Liver (tissue), 9 donors: ENCODE results near the gene STT3B. TPM values are rescaled to one million over a fixed set of nuclear protein-coding genes. Genes with fewer than 3 reads are reported as not detected.

Experiments
- DNase-seq: peaks from one replicate; pipeline ENCODE4 v3.0.0-alpha.2; 2017; ENCODE audit warnings: low spot score
- H3K27ac ChIP-seq, 2 donors: one replicate each; pipeline ENCODE4 v1.7.0; 2013; ENCODE audit warnings: inconsistent platforms in 2 of 2, low read length in 2 of 2, control low read depth in 1 of 2, low read depth in 1 of 2, mild to moderate bottlenecking in 1 of 2
- H3K27me3 ChIP-seq, 4 donors: one replicate each; pipeline versions ENCODE4 v1.6.1 to v1.7.0; 2013; ENCODE audit warnings: low read length in 3 of 4, inconsistent platforms in 1 of 4, mild to moderate bottlenecking in 1 of 4, moderate library complexity in 1 of 4; ENCODE audit not compliant: control insufficient read depth in 4 of 4, insufficient read depth in 4 of 4
- H3K36me3 ChIP-seq, 4 donors: one replicate each; pipeline versions ENCODE4 v1.6.1 to v1.7.0; 2013; ENCODE audit warnings: low read length in 3 of 4, mild to moderate bottlenecking in 3 of 4, low read depth in 1 of 4, moderate library complexity in 1 of 4; ENCODE audit not compliant: control insufficient read depth in 4 of 4, insufficient read depth in 3 of 4
- H3K4me1 ChIP-seq, 4 donors: one replicate each; pipeline versions ENCODE4 v1.6.1 to v1.7.0; 2013; ENCODE audit warnings: low read length in 3 of 4, mild to moderate bottlenecking in 3 of 4, moderate library complexity in 1 of 4; ENCODE audit not compliant: control insufficient read depth in 4 of 4, insufficient read depth in 4 of 4
- H3K4me3 ChIP-seq, 3 donors: one replicate each; pipeline versions ENCODE4 v1.6.1 to v1.7.0; 2013; ENCODE audit warnings: low read length in 3 of 3, control low read depth in 1 of 3, low read depth in 1 of 3, mild to moderate bottlenecking in 1 of 3
- H3K9ac ChIP-seq, 2 donors: one replicate each; pipeline ENCODE4 v1.7.0; 2013; ENCODE audit warnings: low read length in 2 of 2, mild to moderate bottlenecking in 2 of 2, moderate library complexity in 2 of 2, control low read depth in 1 of 2, low read depth in 1 of 2
- H3K9me3 ChIP-seq, 4 donors: one replicate each; pipeline versions ENCODE4 v1.6.1 to v1.7.0; 2013; ENCODE audit warnings: low read length in 3 of 4; ENCODE audit not compliant: control insufficient read depth in 4 of 4
- EGR1 ChIP-seq, 2 donors: IDR thresholded peaks; 2 replicates each; pipeline ENCODE4 v1.6.1; 2016 to 2018; ENCODE audit warnings: antibody characterized with exemption in 2 of 2, low read depth in 2 of 2
- FOXA1 ChIP-seq: IDR thresholded peaks from 2 replicates; pipeline ENCODE4 v1.6.1; 2016; ENCODE audit warnings: antibody characterized with exemption
- FOXA2 ChIP-seq: IDR thresholded peaks from 2 replicates; pipeline ENCODE4 v1.6.1; 2016; ENCODE audit warnings: antibody characterized with exemption
- GABPA ChIP-seq, 2 donors: IDR thresholded peaks in 1 of 2; conservative IDR thresholded peaks in 1 of 2; 2 replicates each; pipeline ENCODE4 v1.6.1; 2016; ENCODE audit warnings: antibody characterized with exemption in 2 of 2, mild to moderate bottlenecking in 1 of 2, moderate library complexity in 1 of 2
- HNF4A ChIP-seq, 2 donors: conservative IDR thresholded peaks; 2 replicates each; pipeline ENCODE4 v1.6.1; 2016; ENCODE audit warnings: antibody characterized with exemption in 2 of 2, mild to moderate bottlenecking in 2 of 2
- HNF4G ChIP-seq: IDR thresholded peaks from 2 replicates; pipeline ENCODE4 v1.6.1; 2016; ENCODE audit warnings: antibody characterized with exemption
- JUND ChIP-seq, 2 donors: IDR thresholded peaks; 2 replicates each; pipeline ENCODE4 v1.6.1; 2016; ENCODE audit warnings: antibody characterized with exemption in 2 of 2
- NR2F2 ChIP-seq: IDR thresholded peaks from 2 replicates; pipeline ENCODE4 v1.6.1; 2016; ENCODE audit warnings: antibody characterized with exemption
- RAD21 ChIP-seq, 2 donors: IDR thresholded peaks; 2 replicates each; pipeline ENCODE4 v1.6.1; 2016; ENCODE audit warnings: antibody characterized with exemption in 2 of 2, mild to moderate bottlenecking in 2 of 2
- RXRA ChIP-seq, 2 donors: IDR thresholded peaks; 2 replicates each; pipeline ENCODE4 v1.6.1; 2017 to 2018; ENCODE audit warnings: antibody characterized with exemption in 2 of 2, mild to moderate bottlenecking in 1 of 2
- SP1 ChIP-seq: IDR thresholded peaks from 2 replicates; pipeline ENCODE4 v1.6.1; 2018; ENCODE audit warnings: antibody characterized with exemption, mild to moderate bottlenecking
- TAF1 ChIP-seq: conservative IDR thresholded peaks from 2 replicates; pipeline ENCODE4 v1.6.1; 2016; ENCODE audit warnings: antibody characterized with exemption, mild to moderate bottlenecking
- YY1 ChIP-seq: IDR thresholded peaks from 2 replicates; pipeline ENCODE4 v1.6.1; 2016; ENCODE audit warnings: antibody characterized with exemption, mild to moderate bottlenecking
- polyA plus RNA-seq, 2 donors: library from polyadenylated mRNA; stranded (reverse) in 1 of 2; unstranded in 1 of 2; fragments of 200-250 nt in 1 of 2; fragments of >200 nt in 1 of 2; fragmentation: Nextera tagmentation in 1 of 2; extraction: Ambion mirVana in 1 of 2; gene quantifications; one replicate each; pipeline versions ENCODE4 v1.2.1 to v1.2.3, GENCODE V29; 2013 to 2015
- total RNA-seq, 2 donors: library from RNA; depleted of rRNA; stranded (reverse); fragments of >200 nt; gene quantifications; one replicate each; pipeline ENCODE4 v1.2.3, GENCODE V29; 2014
- TF ChIP-seq, protein P1 (sequence below): IDR thresholded peaks from 2 replicates; pipeline ENCODE4 v1.6.1; 2016; ENCODE audit warnings: antibody characterized with exemption
- TF ChIP-seq, protein P2 (sequence below): IDR thresholded peaks from 2 replicates; pipeline ENCODE4 v1.6.1; 2016; ENCODE audit warnings: antibody characterized with exemption, mild to moderate bottlenecking
- TF ChIP-seq, protein P3 (sequence below): IDR thresholded peaks from 2 replicates; pipeline ENCODE4 v1.6.1; 2016; ENCODE audit warnings: antibody characterized with exemption
- TF ChIP-seq, protein P4 (sequence below): IDR thresholded peaks from 2 replicates; pipeline ENCODE4 v1.6.1; 2016; ENCODE audit warnings: antibody characterized with exemption
- TF ChIP-seq, protein P5 (sequence below): fragments of 150-350 bp; IDR thresholded peaks from 2 replicates; pipeline ENCODE4 v1.5.1; 2017; ENCODE audit warnings: improper control_type of control experiment, low read depth, low read length; ENCODE audit not compliant: missing input control
- donor health status: healthy.
- donor health status: healthy.
- donor health status: healthy.
- donor health status: healthy.
- donor health status: healthy.

The STT3B gene
- total and polyA plus RNA-seq, 4 donors, result 23.9 to 128 (median 85.5) TPM

DNA sequence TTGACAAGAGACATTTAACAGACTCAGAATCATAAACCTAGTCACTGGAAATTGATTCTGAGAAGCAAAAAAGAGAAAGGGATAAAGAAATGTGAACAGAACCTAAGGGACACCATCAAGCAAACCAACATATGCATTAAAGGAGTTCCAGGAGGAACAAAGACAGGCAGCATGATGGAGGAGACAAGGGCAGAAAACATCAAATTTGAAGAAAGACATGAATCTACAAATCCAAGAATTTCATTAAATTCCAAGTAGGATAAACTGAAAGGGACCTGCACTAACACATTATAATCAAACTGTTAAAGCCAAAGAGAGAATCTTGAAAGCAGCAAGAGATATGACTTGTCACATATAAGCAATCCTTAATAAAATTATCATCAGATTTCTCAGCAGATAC lies 122.3 kb downstream of the STT3B start:
- H3K4me1 ChIP-seq, result no peaks in the 10 kb centered on the region
- peaks cover 17 to 73% (median 29%) of the 10 kb centered on the region in 4 donors for H3K9me3 ChIP-seq
- H3K27ac ChIP-seq, result no peak overlapping the region
- no peak for DNase-seq
- H3K4me3 ChIP-seq, result peak overlapping the region in 1 of 3 donors; percentile 29
- TF ChIP-seq EGR1 (IDR thresholded peaks at IDR 0.05; ENCODE audit: low read depth in 2 of 2) (no peak), HNF4G (no peak), RXRA (IDR thresholded peaks at IDR 0.05) (no peak), YY1 (no peak), FOXA2 (no peak), JUND (IDR thresholded peaks at IDR 0.05) (no peak), GABPA (IDR thresholded peaks at IDR 0.05 in 1 of 2, conservative IDR thresholded peaks at IDR 0.05 in 1 of 2) (no peak), SP1 (no peak), RAD21 (IDR thresholded peaks at IDR 0.05) (no peak), FOXA1 (no peak), HNF4A (conservative IDR thresholded peaks at IDR 0.05) (no peak), NR2F2 (no peak)
- TF ChIP-seq, protein P1, sequence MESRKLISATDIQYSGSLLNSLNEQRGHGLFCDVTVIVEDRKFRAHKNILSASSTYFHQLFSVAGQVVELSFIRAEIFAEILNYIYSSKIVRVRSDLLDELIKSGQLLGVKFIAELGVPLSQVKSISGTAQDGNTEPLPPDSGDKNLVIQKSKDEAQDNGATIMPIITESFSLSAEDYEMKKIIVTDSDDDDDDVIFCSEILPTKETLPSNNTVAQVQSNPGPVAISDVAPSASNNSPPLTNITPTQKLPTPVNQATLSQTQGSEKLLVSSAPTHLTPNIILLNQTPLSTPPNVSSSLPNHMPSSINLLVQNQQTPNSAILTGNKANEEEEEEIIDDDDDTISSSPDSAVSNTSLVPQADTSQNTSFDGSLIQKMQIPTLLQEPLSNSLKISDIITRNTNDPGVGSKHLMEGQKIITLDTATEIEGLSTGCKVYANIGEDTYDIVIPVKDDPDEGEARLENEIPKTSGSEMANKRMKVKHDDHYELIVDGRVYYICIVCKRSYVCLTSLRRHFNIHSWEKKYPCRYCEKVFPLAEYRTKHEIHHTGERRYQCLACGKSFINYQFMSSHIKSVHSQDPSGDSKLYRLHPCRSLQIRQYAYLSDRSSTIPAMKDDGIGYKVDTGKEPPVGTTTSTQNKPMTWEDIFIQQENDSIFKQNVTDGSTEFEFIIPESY, result no peak
- TF ChIP-seq, protein P2, sequence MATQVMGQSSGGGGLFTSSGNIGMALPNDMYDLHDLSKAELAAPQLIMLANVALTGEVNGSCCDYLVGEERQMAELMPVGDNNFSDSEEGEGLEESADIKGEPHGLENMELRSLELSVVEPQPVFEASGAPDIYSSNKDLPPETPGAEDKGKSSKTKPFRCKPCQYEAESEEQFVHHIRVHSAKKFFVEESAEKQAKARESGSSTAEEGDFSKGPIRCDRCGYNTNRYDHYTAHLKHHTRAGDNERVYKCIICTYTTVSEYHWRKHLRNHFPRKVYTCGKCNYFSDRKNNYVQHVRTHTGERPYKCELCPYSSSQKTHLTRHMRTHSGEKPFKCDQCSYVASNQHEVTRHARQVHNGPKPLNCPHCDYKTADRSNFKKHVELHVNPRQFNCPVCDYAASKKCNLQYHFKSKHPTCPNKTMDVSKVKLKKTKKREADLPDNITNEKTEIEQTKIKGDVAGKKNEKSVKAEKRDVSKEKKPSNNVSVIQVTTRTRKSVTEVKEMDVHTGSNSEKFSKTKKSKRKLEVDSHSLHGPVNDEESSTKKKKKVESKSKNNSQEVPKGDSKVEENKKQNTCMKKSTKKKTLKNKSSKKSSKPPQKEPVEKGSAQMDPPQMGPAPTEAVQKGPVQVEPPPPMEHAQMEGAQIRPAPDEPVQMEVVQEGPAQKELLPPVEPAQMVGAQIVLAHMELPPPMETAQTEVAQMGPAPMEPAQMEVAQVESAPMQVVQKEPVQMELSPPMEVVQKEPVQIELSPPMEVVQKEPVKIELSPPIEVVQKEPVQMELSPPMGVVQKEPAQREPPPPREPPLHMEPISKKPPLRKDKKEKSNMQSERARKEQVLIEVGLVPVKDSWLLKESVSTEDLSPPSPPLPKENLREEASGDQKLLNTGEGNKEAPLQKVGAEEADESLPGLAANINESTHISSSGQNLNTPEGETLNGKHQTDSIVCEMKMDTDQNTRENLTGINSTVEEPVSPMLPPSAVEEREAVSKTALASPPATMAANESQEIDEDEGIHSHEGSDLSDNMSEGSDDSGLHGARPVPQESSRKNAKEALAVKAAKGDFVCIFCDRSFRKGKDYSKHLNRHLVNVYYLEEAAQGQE, result no peak
- TF ChIP-seq, protein P3, sequence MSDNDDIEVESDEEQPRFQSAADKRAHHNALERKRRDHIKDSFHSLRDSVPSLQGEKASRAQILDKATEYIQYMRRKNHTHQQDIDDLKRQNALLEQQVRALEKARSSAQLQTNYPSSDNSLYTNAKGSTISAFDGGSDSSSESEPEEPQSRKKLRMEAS, result no peak
- TF ChIP-seq, protein P4, sequence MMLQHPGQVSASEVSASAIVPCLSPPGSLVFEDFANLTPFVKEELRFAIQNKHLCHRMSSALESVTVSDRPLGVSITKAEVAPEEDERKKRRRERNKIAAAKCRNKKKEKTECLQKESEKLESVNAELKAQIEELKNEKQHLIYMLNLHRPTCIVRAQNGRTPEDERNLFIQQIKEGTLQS, result no peak
- H3K36me3 ChIP-seq, result no peaks in the 10 kb centered on the region
- H3K9ac ChIP-seq, result no peak overlapping the region
- no peaks in the 10 kb centered on the region for H3K27me3 ChIP-seq

DNA sequence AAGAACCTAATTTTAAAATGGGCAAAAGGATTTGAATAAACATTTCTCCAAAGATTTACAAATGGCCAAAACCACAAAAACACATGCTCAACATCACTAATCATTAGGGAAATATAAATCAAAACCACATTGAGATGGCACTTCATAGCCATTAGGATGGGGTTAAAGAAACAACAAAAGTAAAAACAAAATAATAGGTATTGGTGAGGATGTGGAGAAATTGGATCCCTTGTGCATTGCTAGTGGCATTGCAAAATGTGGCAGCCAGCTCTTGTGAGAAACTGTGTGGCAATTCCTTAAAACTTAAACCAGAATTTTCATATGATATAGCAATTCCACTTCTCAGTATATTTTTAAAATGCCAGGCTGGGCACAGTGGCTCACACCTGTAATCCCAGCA lies 126.5 kb downstream of the STT3B start:
- Histone ChIP-seq H3K4me3 (no peak overlapping the region), H3K27me3 (no peaks in the 10 kb centered on the region), H3K4me1 (no peaks in the 10 kb centered on the region), H3K9me3 (peaks cover 9 to 42% (median 17%) of the 10 kb centered on the region in 4 donors), H3K36me3 (no peaks in the 10 kb centered on the region), H3K9ac (no peak overlapping the region), H3K27ac (no peak overlapping the region)
- TF ChIP-seq, protein P4, result no peak
- TF ChIP-seq HNF4A (conservative IDR thresholded peaks at IDR 0.05) (no peak), HNF4G (no peak), JUND (IDR thresholded peaks at IDR 0.05) (no peak), FOXA2 (no peak), GABPA (IDR thresholded peaks at IDR 0.05 in 1 of 2, conservative IDR thresholded peaks at IDR 0.05 in 1 of 2) (no peak), RAD21 (IDR thresholded peaks at IDR 0.05) (no peak), TAF1 (no peak), RXRA (IDR thresholded peaks at IDR 0.05) (no peak), NR2F2 (no peak)
- TF ChIP-seq, protein P5, sequence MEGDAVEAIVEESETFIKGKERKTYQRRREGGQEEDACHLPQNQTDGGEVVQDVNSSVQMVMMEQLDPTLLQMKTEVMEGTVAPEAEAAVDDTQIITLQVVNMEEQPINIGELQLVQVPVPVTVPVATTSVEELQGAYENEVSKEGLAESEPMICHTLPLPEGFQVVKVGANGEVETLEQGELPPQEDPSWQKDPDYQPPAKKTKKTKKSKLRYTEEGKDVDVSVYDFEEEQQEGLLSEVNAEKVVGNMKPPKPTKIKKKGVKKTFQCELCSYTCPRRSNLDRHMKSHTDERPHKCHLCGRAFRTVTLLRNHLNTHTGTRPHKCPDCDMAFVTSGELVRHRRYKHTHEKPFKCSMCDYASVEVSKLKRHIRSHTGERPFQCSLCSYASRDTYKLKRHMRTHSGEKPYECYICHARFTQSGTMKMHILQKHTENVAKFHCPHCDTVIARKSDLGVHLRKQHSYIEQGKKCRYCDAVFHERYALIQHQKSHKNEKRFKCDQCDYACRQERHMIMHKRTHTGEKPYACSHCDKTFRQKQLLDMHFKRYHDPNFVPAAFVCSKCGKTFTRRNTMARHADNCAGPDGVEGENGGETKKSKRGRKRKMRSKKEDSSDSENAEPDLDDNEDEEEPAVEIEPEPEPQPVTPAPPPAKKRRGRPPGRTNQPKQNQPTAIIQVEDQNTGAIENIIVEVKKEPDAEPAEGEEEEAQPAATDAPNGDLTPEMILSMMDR, result no peak
- TF ChIP-seq, protein P3, result no peak
- DNase-seq, result no peak
